Mesenchymal stem cell (in vitro differentiated cells and primary cell): ENCODE results near the gene GNS.

Experiments
- DNase-seq: peaks from one replicate; pipeline ENCODE4 v3.0.0-alpha.2; 2013
- H2AFZ ChIP-seq: one replicate; pipeline ENCODE4 v1.6.1; 2013; ENCODE audit warnings: low read depth, mild to moderate bottlenecking, control low read depth, inconsistent platforms, low read length, moderate library complexity
- H2AK5ac ChIP-seq: 2 replicates; pipeline ENCODE4 v1.6.1; 2013; ENCODE audit warnings: low read length, moderate library complexity, mild to moderate bottlenecking, inconsistent platforms; ENCODE audit not compliant: severe bottlenecking
- H2BK120ac ChIP-seq: one replicate; pipeline ENCODE4 v1.6.1; 2013; ENCODE audit warnings: low read depth, mild to moderate bottlenecking, inconsistent platforms, low read length, moderate library complexity
- H2BK12ac ChIP-seq, 2 experiments: one replicate each; pipeline ENCODE4 v1.6.1; 2013; ENCODE audit warnings: inconsistent platforms in 2 of 2, low read length in 2 of 2, mild to moderate bottlenecking in 2 of 2, moderate library complexity in 2 of 2, control low read depth in 1 of 2
- H2BK15ac ChIP-seq: one replicate; pipeline ENCODE4 v1.6.1; 2013; ENCODE audit warnings: mild to moderate bottlenecking, low read depth, inconsistent platforms; ENCODE audit not compliant: poor library complexity, severe bottlenecking
- H2BK5ac ChIP-seq: 2 replicates; pipeline ENCODE4 v1.6.1; 2013; ENCODE audit warnings: low read depth, mild to moderate bottlenecking, low read length, control low read depth, inconsistent platforms; ENCODE audit not compliant: poor library complexity, severe bottlenecking
- H3K14ac ChIP-seq, 2 experiments: one replicate each; pipeline ENCODE4 v1.6.1; 2013; ENCODE audit warnings: inconsistent platforms in 2 of 2, low read length in 2 of 2, control low read depth in 1 of 2, mild to moderate bottlenecking in 1 of 2, moderate library complexity in 1 of 2
- H3K18ac ChIP-seq, 2 experiments: one replicate each; pipeline ENCODE4 v1.6.1; 2013; ENCODE audit warnings: inconsistent platforms in 2 of 2, low read length in 2 of 2, control low read depth in 1 of 2, low read depth in 1 of 2, mild to moderate bottlenecking in 1 of 2
- H3K23ac ChIP-seq, 2 experiments: one replicate each; pipeline ENCODE4 v1.6.1; 2013; ENCODE audit warnings: inconsistent platforms in 2 of 2, low read length in 2 of 2, mild to moderate bottlenecking in 2 of 2, moderate library complexity in 2 of 2, control low read depth in 1 of 2
- H3K27ac ChIP-seq: 2 replicates; pipeline ENCODE4 v1.5.1; 2013; ENCODE audit warnings: mild to moderate bottlenecking, moderate library complexity, low read length, control low read depth, inconsistent platforms; ENCODE audit not compliant: poor library complexity, severe bottlenecking
- H3K27me3 ChIP-seq, 2 experiments: 2 replicates each; pipeline versions ENCODE4 v1.6.1 to v1.7.0; 2013; ENCODE audit warnings: low read length in 2 of 2, mild to moderate bottlenecking in 2 of 2, moderate library complexity in 2 of 2, control low read depth in 1 of 2, inconsistent platforms in 1 of 2; ENCODE audit not compliant: control insufficient read depth in 1 of 2, insufficient read depth in 1 of 2
- H3K36me3 ChIP-seq, 2 experiments: 2 replicates each; pipeline versions ENCODE4 v1.6.1 to v1.7.0; 2013; ENCODE audit warnings: low read length in 2 of 2, control low read depth in 1 of 2, inconsistent platforms in 1 of 2, low read depth in 1 of 2, mild to moderate bottlenecking in 1 of 2; ENCODE audit not compliant: insufficient read depth in 2 of 2, control insufficient read depth in 1 of 2
- H3K4ac ChIP-seq, 2 experiments: one replicate each; pipeline ENCODE4 v1.6.1; 2013; ENCODE audit warnings: inconsistent platforms in 2 of 2, low read length in 2 of 2, mild to moderate bottlenecking in 2 of 2, moderate library complexity in 2 of 2, control low read depth in 1 of 2, low read depth in 1 of 2
- H3K4me1 ChIP-seq: 2 replicates; pipeline ENCODE4 v1.6.1; 2013; ENCODE audit warnings: low read depth, low read length, control low read depth; ENCODE audit not compliant: control insufficient read depth, insufficient read depth
- H3K4me2 ChIP-seq: 2 replicates; pipeline ENCODE4 v1.6.1; 2013; ENCODE audit warnings: low read length, mild to moderate bottlenecking, inconsistent platforms; ENCODE audit not compliant: poor library complexity, severe bottlenecking
- H3K4me3 ChIP-seq, 2 experiments: 2 replicates each; pipeline versions ENCODE4 v1.5.1 to v1.7.0; 2013; ENCODE audit warnings: low read length in 2 of 2, mild to moderate bottlenecking in 2 of 2, control low read depth in 1 of 2, low read depth in 1 of 2; ENCODE audit not compliant: insufficient read depth in 1 of 2
- H3K79me1 ChIP-seq: replicated peaks from 2 replicates; pipeline ENCODE4 v1.6.1; 2013; ENCODE audit warnings: mild to moderate bottlenecking, control low read depth, low read length, inconsistent platforms; ENCODE audit not compliant: poor library complexity, severe bottlenecking
- H3K9ac ChIP-seq: 2 replicates; pipeline ENCODE4 v1.7.0; 2013; ENCODE audit warnings: mild to moderate bottlenecking, low read length, moderate library complexity
- H3K9me3 ChIP-seq: 2 replicates; pipeline ENCODE4 v1.7.0; 2013; ENCODE audit warnings: mild to moderate bottlenecking, low read length; ENCODE audit not compliant: control insufficient read depth
- H4K8ac ChIP-seq: one replicate; pipeline ENCODE4 v1.6.1; 2013; ENCODE audit warnings: inconsistent platforms, mild to moderate bottlenecking, low read length, moderate library complexity
- H4K91ac ChIP-seq: one replicate; pipeline ENCODE4 v1.6.1; 2013; ENCODE audit warnings: mild to moderate bottlenecking, low read length, inconsistent platforms
- WGBS: methylation state at CpG from one replicate; pipeline ENCODE4 v1.1.7; 2013; ENCODE audit warnings: mixed read lengths; 5-methylcytosine and 5-hydroxymethylcytosine counted together

Gene GNS

DNA sequence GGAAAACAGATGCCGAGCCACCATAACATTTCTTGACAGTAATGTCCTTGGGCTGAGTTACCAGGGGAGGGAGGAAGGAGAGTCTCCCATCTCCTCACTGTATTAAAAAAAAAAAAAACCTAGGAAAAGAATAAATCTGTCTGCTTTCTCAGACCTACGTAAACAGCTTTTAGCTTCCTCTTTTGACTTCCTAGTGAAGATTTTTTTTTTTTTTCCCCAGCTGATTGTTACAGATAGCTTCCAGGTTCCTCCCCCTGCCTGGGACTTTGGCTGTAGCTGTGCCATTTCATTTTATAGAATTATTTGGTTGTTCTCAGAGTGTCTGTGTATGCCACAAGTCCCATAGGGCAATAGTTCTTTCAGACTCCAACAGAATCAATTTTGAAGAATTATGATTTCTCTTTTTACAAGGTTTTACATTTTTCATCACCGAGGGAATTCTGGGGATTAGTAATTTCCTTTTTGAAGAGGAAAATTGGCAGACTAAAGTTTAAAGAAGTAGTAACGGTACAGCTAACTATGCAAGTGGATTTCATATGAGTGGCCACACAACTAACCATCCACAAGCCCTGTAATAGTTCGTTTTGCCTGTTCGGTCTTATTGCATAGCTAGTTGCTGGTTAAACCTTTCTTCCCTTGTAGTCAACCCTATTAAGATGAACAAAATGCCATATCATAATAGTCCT lies 23.1 kb upstream of the GNS start:
- 87% methylated on average over 5 of the region's 6 CpGs for WGBS

DNA sequence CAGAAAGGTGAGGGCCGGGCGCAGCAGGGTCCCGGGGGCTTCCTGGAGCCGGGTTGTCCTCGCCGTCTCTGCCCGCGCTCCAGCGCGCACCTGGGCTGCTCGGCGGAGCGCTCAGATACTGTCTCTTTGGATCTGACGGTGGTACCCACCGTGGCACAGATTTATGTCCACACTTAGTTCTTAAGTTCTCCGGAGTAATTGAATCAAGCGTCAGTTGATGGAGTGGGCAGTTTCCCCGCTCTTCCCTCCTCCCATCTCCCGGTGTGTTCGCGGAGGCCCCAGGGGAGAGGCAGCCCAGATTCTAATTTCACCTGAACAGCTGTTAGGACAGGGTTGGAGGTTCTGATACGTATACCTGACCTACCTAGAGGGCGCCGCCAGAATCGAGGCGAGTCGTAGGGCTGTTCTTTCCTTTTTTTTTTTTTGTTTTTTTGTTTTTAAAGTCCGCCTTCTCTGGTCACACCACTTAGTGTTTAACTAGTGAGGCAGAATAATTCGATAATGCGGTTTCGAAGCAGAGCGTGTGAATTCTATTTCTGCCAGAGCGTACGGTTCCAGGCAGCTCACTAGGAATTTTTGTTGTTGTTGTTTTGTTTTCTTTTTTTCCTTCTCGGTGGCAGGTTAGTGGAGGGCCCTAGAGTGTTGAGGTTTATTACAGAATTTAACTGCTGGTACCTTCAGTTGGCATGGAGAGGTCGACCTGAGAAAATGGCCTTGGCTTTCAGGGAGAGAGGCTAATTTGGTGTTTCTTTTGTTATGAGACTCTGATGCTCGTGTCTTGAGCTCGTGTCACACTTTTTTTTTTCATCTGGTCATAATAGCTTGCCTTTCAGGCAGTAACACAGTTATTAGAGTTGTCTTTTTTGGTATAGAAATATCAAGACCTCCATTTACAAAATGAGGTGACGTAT lies 22.3 kb upstream of the GNS start:
- peak overlapping the region in 1 of 2 experiments; percentile 2 for H3K18ac ChIP-seq
- H2BK12ac ChIP-seq: no peak overlapping the region
- no peaks in the 10 kb centered on the region for H3K79me1 ChIP-seq
- no peak overlapping the region for H2BK15ac ChIP-seq
- H3K14ac ChIP-seq: no peak overlapping the region
- peak overlapping the region; percentile 50 to 65 for H3K4me3 ChIP-seq
- H2BK120ac ChIP-seq: no peak overlapping the region
- no peaks in the 10 kb centered on the region for H3K36me3 ChIP-seq
- H3K27ac ChIP-seq: no peak overlapping the region
- WGBS: 14% methylated on average over 33 of the region's 39 CpGs
- no peak overlapping the region for H3K4ac ChIP-seq
- H3K9me3 ChIP-seq: no peaks in the 10 kb centered on the region
- peaks cover 11% of the 10 kb centered on the region for H3K4me1 ChIP-seq
- peaks cover 49 to 64% of the 10 kb centered on the region in 2 experiments for H3K27me3 ChIP-seq
- H3K9ac ChIP-seq: peak overlapping the region; percentile 34
- no peak for DNase-seq
- H3K23ac ChIP-seq: peak overlapping the region in 1 of 2 experiments; percentile 89
- no peak overlapping the region for H2AK5ac ChIP-seq
- H2BK5ac ChIP-seq: no peak overlapping the region
- no peak overlapping the region for H4K8ac ChIP-seq
- H3K4me2 ChIP-seq: peak overlapping the region; percentile 80
- H2AFZ ChIP-seq: peak overlapping the region; percentile 23
- no peak overlapping the region for H4K91ac ChIP-seq

More for the DNA sequence above, 23.1 kb upstream of the GNS start:
- no peak overlapping the region for H2AK5ac ChIP-seq
- peaks cover 11% of the 10 kb centered on the region for H3K4me1 ChIP-seq
- no peak overlapping the region for H2BK120ac ChIP-seq
- H4K8ac ChIP-seq: no peak overlapping the region
- H3K4me2 ChIP-seq: no peak overlapping the region
- H3K9ac ChIP-seq: peak overlapping the region; percentile 34
- no peaks in the 10 kb centered on the region for H3K79me1 ChIP-seq
- H3K23ac ChIP-seq: no peak overlapping the region
- H3K27me3 ChIP-seq: peaks cover 47 to 64% of the 10 kb centered on the region in 2 experiments
- no peak overlapping the region for H3K14ac ChIP-seq
- H2BK12ac ChIP-seq: no peak overlapping the region
- H4K91ac ChIP-seq: no peak overlapping the region
- no peak overlapping the region for H3K27ac ChIP-seq
- no peak for DNase-seq
- peak overlapping the region in 1 of 2 experiments; percentile 65 for H3K4me3 ChIP-seq
- H3K4ac ChIP-seq: no peak overlapping the region
- no peak overlapping the region for H2BK15ac ChIP-seq
- H3K9me3 ChIP-seq: no peaks in the 10 kb centered on the region
- H3K36me3 ChIP-seq: no peaks in the 10 kb centered on the region
- H2AFZ ChIP-seq: no peak overlapping the region
- no peak overlapping the region for H3K18ac ChIP-seq
- no peak overlapping the region for H2BK5ac ChIP-seq

DNA sequence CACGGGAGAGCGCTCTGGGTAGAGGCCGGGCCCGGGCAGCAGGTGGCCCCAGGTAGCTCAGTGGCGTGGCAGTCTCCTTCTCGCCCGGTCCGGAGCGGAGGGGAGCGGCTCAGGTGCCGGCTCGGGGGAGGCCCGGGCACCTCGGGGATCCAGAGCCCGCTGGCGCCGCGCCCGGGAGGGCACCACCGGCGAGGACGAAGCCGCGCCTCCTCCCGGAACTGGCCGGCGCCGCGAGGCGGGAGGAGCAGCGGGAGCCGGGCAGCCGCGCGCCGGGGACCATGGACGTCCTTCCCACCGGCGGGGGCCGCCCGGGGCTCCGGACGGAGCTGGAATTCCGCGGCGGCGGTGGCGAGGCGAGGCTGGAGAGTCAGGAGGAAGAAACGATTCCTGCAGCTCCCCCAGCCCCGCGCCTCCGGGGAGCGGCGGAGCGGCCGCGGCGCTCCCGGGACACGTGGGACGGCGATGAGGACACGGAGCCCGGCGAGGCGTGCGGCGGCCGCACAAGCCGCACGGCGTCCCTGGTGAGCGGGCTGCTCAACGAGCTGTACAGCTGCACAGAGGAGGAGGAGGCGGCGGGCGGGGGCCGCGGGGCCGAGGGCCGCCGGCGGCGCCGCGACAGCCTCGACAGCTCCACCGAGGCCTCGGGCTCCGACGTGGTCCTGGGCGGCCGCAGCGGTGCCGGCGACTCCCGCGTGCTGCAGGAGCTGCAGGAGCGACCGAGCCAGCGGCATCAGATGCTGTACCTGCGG lies 21.5 kb upstream of the GNS start:
- Histone ChIP-seq H2AFZ (peak overlapping the region; percentile 23), H3K36me3 (no peaks in the 10 kb centered on the region), H3K9me3 (peaks cover 5% of the 10 kb centered on the region), H3K4me1 (peaks cover 11% of the 10 kb centered on the region), H3K9ac (no peak overlapping the region), H2AK5ac (no peak overlapping the region), H3K4me2 (peak overlapping the region; percentile 80), H2BK12ac (no peak overlapping the region), H2BK15ac (no peak overlapping the region), H3K14ac (no peak overlapping the region), H3K79me1 (no peaks in the 10 kb centered on the region), H3K18ac (peak overlapping the region in 1 of 2 experiments; percentile 64), H3K4me3 (peak overlapping the region; percentile 50 to 65), H3K27me3 (peaks cover 51 to 64% of the 10 kb centered on the region in 2 experiments), H4K8ac (no peak overlapping the region), H2BK5ac (no peak overlapping the region), H3K4ac (no peak overlapping the region), H3K27ac (no peak overlapping the region), H4K91ac (no peak overlapping the region), H2BK120ac (no peak overlapping the region), H3K23ac (peak overlapping the region in 1 of 2 experiments; percentile 89)
- WGBS: 4% methylated on average over 42 of the region's 103 CpGs
- DNase-seq: peak; percentile 26
